ENCODE measurements around the gene TNFSF13B. TPM values are rescaled to one million over a fixed set of nuclear protein-coding genes. Genes with fewer than 3 reads are reported as not detected.

The TNFSF13B gene
- total and polyA plus RNA-seq, 2 donors (not counting 1 experiment from before 2014, with no cell fraction given): 2.0 to 4.7 TPM

DNA sequence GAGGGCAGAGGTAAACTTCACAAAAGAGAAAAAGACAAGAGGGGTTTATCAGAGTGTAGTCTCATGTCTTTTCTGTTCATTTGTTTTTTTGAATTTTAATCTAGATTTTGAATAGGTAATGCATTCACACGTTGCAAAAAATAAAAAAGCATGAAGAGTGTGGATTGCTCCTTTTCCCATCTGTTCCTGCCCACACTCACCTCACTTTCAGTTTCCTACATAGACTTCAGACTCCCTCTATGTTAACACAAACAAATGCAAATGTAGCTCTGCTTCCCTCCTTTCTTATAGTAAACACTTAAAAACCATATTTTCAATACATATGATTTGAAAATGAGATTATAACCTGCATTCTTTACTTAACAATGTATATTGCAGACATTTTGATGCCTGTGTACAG is 20.3 kb downstream of the TNFSF13B start:
- no peaks in the 10 kb centered on the region for H3K4me1 Mint-ChIP-seq
- Histone ChIP-seq H3K9me3 (ENCODE audit: control extremely low read depth in 1 of 3, control insufficient read depth in 2 of 3, insufficient read depth in 1 of 3, low read length in 2 of 3) (peaks cover 0 to 1% (median 0%) of the 10 kb centered on the region in 3 donors), H3K27ac (ENCODE audit: low read length in 2 of 2) (no peak overlapping the region), H2AFZ (ENCODE audit: insufficient read depth, low read depth, low read length, poor library complexity, severe bottlenecking) (no peak overlapping the region), H4K20me1 (ENCODE audit: control insufficient read depth, insufficient read depth, low read length, poor library complexity, severe bottlenecking) (no peaks in the 10 kb centered on the region), H3K27me3 (replicated peaks in 1 of 4; ENCODE audit: control extremely low read depth in 1 of 4, control insufficient read depth in 3 of 4, insufficient read depth in 4 of 4, low read length in 3 of 4) (no peaks in the 10 kb centered on the region), H3K4me2 (replicated peaks; ENCODE audit: low read depth, low read length, poor library complexity, severe bottlenecking) (no peak overlapping the region), H3K36me3 (replicated peaks in 1 of 2; ENCODE audit: control extremely low read depth in 1 of 2, control insufficient read depth in 1 of 2, extremely low read depth in 1 of 2, insufficient read depth in 2 of 2, low read length in 1 of 2) (no peaks in the 10 kb centered on the region), H3K4me3 (ENCODE audit: control extremely low read depth in 1 of 5, extremely low read depth in 1 of 5, insufficient read depth in 1 of 5, low read depth in 2 of 5, low read length in 4 of 5) (no peak overlapping the region), H3K79me2 (ENCODE audit: control insufficient read depth, insufficient read depth, low read length) (no peaks in the 10 kb centered on the region), H3K9ac (ENCODE audit: low read length) (no peak overlapping the region), H3K4me1 (ENCODE audit: control insufficient read depth in 2 of 2, insufficient read depth in 2 of 2, low read length in 2 of 2) (no peaks in the 10 kb centered on the region)
- no peaks in the 10 kb centered on the region for H3K27me3 Mint-ChIP-seq
- no peak overlapping the region for H3K27ac Mint-ChIP-seq
- DNase-seq: no peak
- WGBS (ENCODE audit: insufficient coverage): no CpG with 5 or more reads among the region's 1 CpG
- no peak for ATAC-seq (ENCODE audit: low read depth)
- H3K9me3 Mint-ChIP-seq (ENCODE audit: insufficient read depth): no peaks in the 10 kb centered on the region
- CTCF ChIA-PET: no interaction called here
- POLR2A ChIA-PET: no interaction called here
- intact Hi-C loops (cut with micrococcal nuclease): no loop called here
- TF ChIP-seq, protein P1, sequence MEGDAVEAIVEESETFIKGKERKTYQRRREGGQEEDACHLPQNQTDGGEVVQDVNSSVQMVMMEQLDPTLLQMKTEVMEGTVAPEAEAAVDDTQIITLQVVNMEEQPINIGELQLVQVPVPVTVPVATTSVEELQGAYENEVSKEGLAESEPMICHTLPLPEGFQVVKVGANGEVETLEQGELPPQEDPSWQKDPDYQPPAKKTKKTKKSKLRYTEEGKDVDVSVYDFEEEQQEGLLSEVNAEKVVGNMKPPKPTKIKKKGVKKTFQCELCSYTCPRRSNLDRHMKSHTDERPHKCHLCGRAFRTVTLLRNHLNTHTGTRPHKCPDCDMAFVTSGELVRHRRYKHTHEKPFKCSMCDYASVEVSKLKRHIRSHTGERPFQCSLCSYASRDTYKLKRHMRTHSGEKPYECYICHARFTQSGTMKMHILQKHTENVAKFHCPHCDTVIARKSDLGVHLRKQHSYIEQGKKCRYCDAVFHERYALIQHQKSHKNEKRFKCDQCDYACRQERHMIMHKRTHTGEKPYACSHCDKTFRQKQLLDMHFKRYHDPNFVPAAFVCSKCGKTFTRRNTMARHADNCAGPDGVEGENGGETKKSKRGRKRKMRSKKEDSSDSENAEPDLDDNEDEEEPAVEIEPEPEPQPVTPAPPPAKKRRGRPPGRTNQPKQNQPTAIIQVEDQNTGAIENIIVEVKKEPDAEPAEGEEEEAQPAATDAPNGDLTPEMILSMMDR (IDR thresholded peaks at IDR 0.05): no peak
- TF ChIP-seq EZH2 (IDR thresholded peaks at IDR 0.05; ENCODE audit: borderline replicate concordance, insufficient read depth, low read depth, low read length, poor library complexity, severe bottlenecking): no peak
- no peak overlapping the region for H3K4me3 Mint-ChIP-seq

DNA sequence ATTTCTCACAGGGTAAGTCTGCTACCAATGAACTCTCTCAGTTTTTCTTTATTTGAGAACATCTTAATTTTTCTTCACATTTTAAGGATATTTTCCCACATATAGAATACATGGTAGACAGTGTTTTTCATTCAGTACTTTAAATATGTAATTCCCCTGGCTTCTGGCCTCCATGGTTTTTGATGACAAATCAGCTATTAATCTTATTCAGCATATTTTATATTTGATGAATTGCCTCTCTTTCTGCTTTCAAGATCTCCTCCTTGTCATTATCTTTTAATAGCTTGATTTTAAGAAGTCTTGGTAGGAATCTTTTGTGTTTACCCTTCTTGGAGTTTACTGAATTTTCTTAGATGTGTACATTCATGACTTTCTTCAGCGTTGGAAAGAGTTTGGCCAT is 27.6 kb downstream of the TNFSF13B start:
- WGBS (ENCODE audit: insufficient coverage): no CpG with 5 or more reads among the region's 1 CpG
- ATAC-seq (ENCODE audit: low read depth) (no peak), DNase-seq (no peak)
- Mint-ChIP-seq H3K9me3 (ENCODE audit: insufficient read depth) (no peaks in the 10 kb centered on the region), H3K4me3 (no peak overlapping the region), H3K27ac (no peak overlapping the region), H3K4me1 (no peaks in the 10 kb centered on the region), H3K27me3 (no peaks in the 10 kb centered on the region)
- no peaks in the 10 kb centered on the region for H3K79me2 ChIP-seq (ENCODE audit: control insufficient read depth, insufficient read depth, low read length)
- H3K9ac ChIP-seq (ENCODE audit: low read length): no peak overlapping the region
- H3K36me3 ChIP-seq (replicated peaks in 1 of 2; ENCODE audit: control extremely low read depth in 1 of 2, control insufficient read depth in 1 of 2, extremely low read depth in 1 of 2, insufficient read depth in 2 of 2, low read length in 1 of 2): no peaks in the 10 kb centered on the region
- intact Hi-C loops (cut with micrococcal nuclease): no loop called here
- no peaks in the 10 kb centered on the region for H3K27me3 ChIP-seq (replicated peaks in 1 of 4; ENCODE audit: control extremely low read depth in 1 of 4, control insufficient read depth in 3 of 4, insufficient read depth in 4 of 4, low read length in 3 of 4)
- no peak overlapping the region for H3K4me2 ChIP-seq (replicated peaks; ENCODE audit: low read depth, low read length, poor library complexity, severe bottlenecking)
- CTCF ChIA-PET: no interaction called here
- H3K4me1 ChIP-seq (ENCODE audit: control insufficient read depth in 2 of 2, insufficient read depth in 2 of 2, low read length in 2 of 2): no peaks in the 10 kb centered on the region
- H2AFZ ChIP-seq (ENCODE audit: insufficient read depth, low read depth, low read length, poor library complexity, severe bottlenecking): no peak overlapping the region
- peaks cover 0 to 5% (median 3%) of the 10 kb centered on the region in 3 donors for H3K9me3 ChIP-seq (ENCODE audit: control extremely low read depth in 1 of 3, control insufficient read depth in 2 of 3, insufficient read depth in 1 of 3, low read length in 2 of 3)
- H3K27ac ChIP-seq (ENCODE audit: low read length in 2 of 2): no peak overlapping the region
- no peaks in the 10 kb centered on the region for H4K20me1 ChIP-seq (ENCODE audit: control insufficient read depth, insufficient read depth, low read length, poor library complexity, severe bottlenecking)
- TF ChIP-seq EZH2 (IDR thresholded peaks at IDR 0.05; ENCODE audit: borderline replicate concordance, insufficient read depth, low read depth, low read length, poor library complexity, severe bottlenecking): no peak
- TF ChIP-seq, protein P1 (IDR thresholded peaks at IDR 0.05): no peak
- no peak overlapping the region for H3K4me3 ChIP-seq (ENCODE audit: control extremely low read depth in 1 of 5, extremely low read depth in 1 of 5, insufficient read depth in 1 of 5, low read depth in 2 of 5, low read length in 4 of 5)
- POLR2A ChIA-PET: no interaction called here
